Jurkat, Clone E6-1 (cell line): ENCODE data around the gene ULK1.
A peak's percentile ranks its signal among the peaks of the same experiment; 100 is the strongest.
"Not testable (repeated sequence)": the region's sequence is repeated elsewhere in the genome, so short reads cannot be mapped to it uniquely, and the experiment has no call there.

Source experiments
- DNase-seq: peaks from one replicate; pipeline ENCODE4 v3.0.0-alpha.2; 2011; ENCODE audit warnings: low read depth, low spot score
- H3K4me3 ChIP-seq: 2 replicates; pipeline ENCODE4 v1.5.1; 2011; ENCODE audit warnings: mild to moderate bottlenecking, low read length, control low read depth, moderate library complexity

ULK1 gene

GRCh38 chr12:131929581-131930456 lies 35.4 kb downstream of the ULK1 start:
- no peak for DNase-seq
- peak overlapping the region; percentile 89 for H3K4me3 ChIP-seq

GRCh38 chr12:131930510-131930909 lies 36.1 kb downstream of the ULK1 start:
- no peak for DNase-seq
- H3K4me3 ChIP-seq: peak overlapping the region; percentile 89

GRCh38 chr12:131933387-131933786 lies 39.0 kb downstream of the ULK1 start:
- no peak overlapping the region for H3K4me3 ChIP-seq
- no peak for DNase-seq

GRCh38 chr12:131934535-131934934 lies 40.1 kb downstream of the ULK1 start:
- no peak overlapping the region for H3K4me3 ChIP-seq
- no peak for DNase-seq

GRCh38 chr12:131938082-131938481 lies 43.7 kb downstream of the ULK1 start:
- no peak overlapping the region for H3K4me3 ChIP-seq
- DNase-seq: no peak

- no peak for DNase-seq
- H3K4me3 ChIP-seq: no peak overlapping the region
These were observed 44.6 kb downstream of the ULK1 start for GRCh38 chr12:131939007-131939406.

GRCh38 chr12:131940141-131940547 lies 45.7 kb downstream of the ULK1 start:
- no peak for DNase-seq
- H3K4me3 ChIP-seq: no peak overlapping the region

GRCh38 chr12:131941116-131941986 lies 46.9 kb downstream of the ULK1 start:
- DNase-seq: no peak
- no peak overlapping the region for H3K4me3 ChIP-seq

- no peak for DNase-seq
These were observed 47.5 kb downstream of the ULK1 start for GRCh38 chr12:131941987-131942341.

GRCh38 chr12:131942671-131943070 lies 48.2 kb downstream of the ULK1 start:
- H3K4me3 ChIP-seq: no peak overlapping the region
- DNase-seq: no peak

More at GRCh38 chr12:131941987-131942341, 47.5 kb downstream of the ULK1 start:
- H3K4me3 ChIP-seq: no peak overlapping the region

- no peak for DNase-seq
- no peak overlapping the region for H3K4me3 ChIP-seq
These were observed 49.0 kb downstream of the ULK1 start for GRCh38 chr12:131943389-131943788.

GRCh38 chr12:131943876-131944275 lies 49.5 kb downstream of the ULK1 start:
- no peak overlapping the region for H3K4me3 ChIP-seq
- no peak for DNase-seq

- no peak for DNase-seq
These were observed 50.3 kb downstream of the ULK1 start for GRCh38 chr12:131944601-131945251.

GRCh38 chr12:131946757-131947156 lies 52.3 kb downstream of the ULK1 start:
- DNase-seq: no peak

More at GRCh38 chr12:131944601-131945251, 50.3 kb downstream of the ULK1 start:
- H3K4me3 ChIP-seq: no peak overlapping the region

GRCh38 chr12:131947482-131948027 lies 53.1 kb downstream of the ULK1 start:
- DNase-seq: no peak
- H3K4me3 ChIP-seq: no peak overlapping the region

More at GRCh38 chr12:131946757-131947156, 52.3 kb downstream of the ULK1 start:
- no peak overlapping the region for H3K4me3 ChIP-seq

GRCh38 chr12:131948166-131948712 lies 53.8 kb downstream of the ULK1 start:
- no peak for DNase-seq
- no peak overlapping the region for H3K4me3 ChIP-seq

GRCh38 chr12:131948713-131949430 lies 54.5 kb downstream of the ULK1 start:
- peak overlapping the region; percentile 60 for H3K4me3 ChIP-seq
- DNase-seq: not testable (repeated sequence)

GRCh38 chr12:131949431-131950181 lies 55.2 kb downstream of the ULK1 start, which contains the start of gene EP400:
EP400 (plus strand) TSS chr12:131949942; CDS start chr12:131960620, 10,678 bp downstream.
- peak within 1 kb of the TSS; percentile 83 for H3K4me3 ChIP-seq
- peak; percentile 82 for DNase-seq
